Activated T-cell treated with anti-CD3 and anti-CD28 coated beads, Interleukin-2, amount 50 U/mL, for 1 hour (primary cell): Measurements from ENCODE around the gene UBIAD1.
A peak's percentile ranks its signal among the peaks of the same experiment; 100 is the strongest.

Experiments
- DNase-seq: peaks from one replicate; pipeline ENCODE4 v3.0.0-alpha.2; 2020

Gene UBIAD1

DNA sequence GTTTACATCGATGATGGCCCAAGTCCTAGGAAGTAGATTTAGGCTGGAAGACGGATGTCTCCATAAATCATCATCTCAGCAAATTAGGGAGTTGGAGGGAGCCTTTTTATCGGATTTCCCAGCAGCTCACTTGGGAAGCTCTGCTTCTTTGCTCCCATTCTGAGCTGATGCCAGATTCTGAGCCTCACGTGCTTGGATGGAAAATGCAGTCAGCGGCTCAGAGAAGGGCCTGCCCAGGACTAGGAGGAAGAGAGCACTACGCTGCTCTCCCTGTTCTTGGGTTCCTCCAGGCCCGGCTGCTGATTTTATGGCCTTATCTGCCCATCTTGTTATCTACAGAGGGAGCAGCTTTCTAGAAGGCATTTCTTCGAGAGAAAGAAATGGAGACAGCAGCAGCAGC lies 42.0 kb downstream of the UBIAD1 start:
- DNase-seq = no peak

DNA sequence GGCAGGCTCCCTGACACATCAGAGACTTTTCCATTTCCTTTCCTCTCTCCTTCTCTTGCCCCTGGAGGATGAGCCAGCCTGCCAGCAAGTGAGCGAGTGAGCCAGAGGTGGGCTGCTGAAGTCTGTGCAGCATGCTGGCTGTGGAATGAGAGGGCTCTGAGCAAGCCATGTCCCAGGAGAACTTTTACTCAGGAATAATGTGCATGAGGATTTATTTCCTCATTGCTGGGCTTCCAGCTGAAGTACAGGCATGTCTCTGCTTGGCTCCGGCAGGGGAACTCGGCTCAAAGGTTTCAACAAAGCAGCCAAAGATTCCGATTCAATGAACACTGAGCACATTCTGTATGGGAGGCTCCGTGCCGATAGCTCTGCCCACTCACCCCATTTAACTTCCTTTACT lies 43.7 kb downstream of the UBIAD1 start:
- no peak for DNase-seq

DNA sequence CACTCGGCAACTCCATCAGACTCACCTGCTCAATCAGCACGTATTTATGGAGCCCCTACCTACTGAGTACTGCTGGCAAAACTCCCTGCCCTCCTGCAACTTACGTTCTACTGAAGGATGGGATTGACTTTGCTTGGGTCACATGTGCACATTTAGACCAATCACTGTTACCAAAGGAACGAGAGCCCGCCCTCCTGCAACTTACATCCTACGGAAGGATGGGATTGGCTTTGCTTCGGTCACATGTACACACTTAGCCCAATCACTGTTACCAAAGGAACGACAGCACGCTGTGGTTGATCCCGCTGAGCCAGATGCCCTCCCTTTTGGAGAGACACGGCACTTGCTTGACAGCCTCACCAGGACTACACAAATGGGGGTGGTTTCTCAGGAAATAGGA lies 46.0 kb downstream of the UBIAD1 start:
- DNase-seq = no peak

DNA sequence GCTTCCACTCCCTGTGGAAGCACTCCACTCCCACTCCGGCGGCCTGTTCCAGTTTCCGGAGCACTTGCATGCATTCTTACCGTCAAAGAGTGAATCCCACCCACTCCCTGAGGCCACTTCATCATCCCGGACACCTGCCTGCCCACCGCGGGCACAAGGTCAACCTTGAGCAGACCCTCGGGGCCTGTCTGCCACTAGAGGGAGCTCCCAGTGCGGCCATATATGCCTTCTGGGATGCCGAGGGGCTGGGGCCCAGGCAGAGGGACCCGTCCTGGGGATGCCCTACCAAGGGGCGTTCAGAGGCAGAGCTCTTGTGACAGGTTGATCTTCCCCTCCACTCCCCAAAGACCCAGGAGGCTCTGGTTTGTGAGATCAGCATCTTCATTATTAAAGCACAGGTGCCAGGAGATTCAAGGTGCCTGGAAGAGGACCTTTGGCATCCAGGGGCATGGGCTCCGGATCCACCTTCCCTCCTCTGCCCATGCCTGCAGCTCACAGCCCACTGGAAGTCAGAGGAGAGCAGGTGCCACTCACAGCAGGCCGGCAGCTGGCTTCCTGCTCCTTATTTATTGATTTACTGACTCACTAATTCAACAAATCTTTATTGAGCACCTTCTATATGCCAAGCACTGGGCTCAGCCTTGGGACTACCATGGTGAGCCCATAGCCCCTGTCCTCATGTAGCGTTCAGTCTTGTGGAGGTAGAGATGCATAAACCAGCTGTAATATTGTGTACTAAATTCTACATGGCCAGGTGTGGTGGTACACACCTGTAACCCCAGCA lies 47.3 kb downstream of the UBIAD1 start:
- peak; percentile 46 for DNase-seq

DNA sequence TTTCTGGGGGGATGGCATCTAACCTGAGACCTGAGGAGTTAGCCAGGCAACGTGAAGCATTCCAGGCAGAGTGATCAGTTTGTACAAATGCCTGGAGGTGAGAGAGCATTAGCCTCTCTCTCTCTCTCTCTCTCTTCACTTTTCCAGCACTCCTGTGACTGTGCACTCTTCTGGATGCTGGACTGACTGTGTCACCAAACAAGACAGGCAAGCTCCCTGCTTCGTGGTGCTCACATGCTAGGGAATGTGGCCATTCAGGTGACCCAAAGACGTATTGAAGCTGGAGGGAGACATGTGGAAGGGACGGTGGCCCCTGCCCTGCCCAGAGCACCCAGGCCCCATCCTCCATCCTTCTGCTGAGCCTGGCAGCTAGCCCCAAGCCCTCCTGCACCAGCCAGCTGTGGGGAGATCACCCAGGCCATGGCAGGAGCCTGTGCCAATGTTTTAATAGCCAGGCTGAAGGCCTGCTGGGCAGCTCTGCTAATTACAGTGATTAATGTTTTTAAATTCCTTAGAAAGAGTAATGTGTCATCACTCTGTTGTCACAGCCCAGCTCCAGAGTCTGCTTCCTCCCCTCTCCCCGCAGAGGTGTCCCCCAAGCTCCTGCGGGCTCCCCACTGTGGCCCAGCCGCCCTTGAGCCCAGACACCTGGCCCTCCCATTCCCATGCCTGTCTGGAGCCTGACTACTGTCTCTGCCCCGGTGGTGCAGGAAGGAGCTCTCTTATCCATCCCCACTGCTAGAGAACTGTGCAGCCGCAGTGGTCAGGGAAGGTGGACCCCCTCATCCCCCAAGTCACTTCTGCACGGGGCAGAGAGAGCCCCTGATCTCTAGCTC lies 48.9 kb downstream of the UBIAD1 start:
- DNase-seq = no peak

DNA sequence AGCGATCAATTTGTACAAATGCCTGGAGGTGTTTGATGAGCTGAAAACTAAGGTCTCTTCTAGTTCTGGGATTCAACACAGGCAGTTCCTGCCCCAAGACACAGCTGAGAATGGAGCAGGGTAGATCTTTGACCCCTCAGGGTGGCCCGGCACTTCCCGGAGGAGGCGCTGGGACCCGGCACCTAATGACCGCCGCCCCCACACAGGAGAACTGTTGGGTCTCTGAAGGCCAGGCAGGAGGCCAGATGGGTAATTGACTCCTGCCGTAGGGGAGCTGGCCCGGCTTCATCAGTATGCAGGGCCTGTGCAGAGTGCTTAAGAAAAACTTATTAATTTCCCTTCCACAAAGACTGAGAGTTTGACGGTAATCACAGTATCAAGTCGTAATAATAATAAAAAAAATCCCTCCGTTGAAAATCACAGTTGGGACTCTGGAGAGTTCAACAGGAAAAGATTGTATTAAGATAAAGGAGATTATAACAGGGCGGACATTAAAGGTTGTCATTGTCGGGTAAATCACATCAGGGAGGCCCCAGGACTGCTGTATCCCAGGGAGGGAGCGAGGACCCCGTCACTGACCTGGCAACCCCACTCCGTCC lies 51.7 kb downstream of the UBIAD1 start:
- DNase-seq = no peak

DNA sequence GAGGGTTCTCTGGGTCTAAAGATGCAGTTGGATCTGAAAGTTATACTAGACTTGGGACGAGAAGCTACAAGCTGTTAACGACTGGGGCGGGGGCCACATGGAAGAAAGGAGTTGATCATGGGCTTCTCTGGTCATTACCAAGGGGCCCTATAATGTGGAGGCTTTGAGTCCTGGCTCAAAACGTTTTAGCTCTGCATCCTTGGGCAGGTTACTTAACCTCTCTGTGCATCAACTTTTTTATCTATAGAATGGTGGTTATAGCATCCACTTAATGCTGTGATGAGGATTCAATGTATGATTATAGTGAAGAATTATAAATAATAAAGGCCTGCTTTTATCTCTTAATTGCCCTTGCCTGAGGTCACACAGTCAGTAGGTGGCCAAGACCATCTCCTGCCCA lies 53.1 kb downstream of the UBIAD1 start:
- no peak for DNase-seq

DNA sequence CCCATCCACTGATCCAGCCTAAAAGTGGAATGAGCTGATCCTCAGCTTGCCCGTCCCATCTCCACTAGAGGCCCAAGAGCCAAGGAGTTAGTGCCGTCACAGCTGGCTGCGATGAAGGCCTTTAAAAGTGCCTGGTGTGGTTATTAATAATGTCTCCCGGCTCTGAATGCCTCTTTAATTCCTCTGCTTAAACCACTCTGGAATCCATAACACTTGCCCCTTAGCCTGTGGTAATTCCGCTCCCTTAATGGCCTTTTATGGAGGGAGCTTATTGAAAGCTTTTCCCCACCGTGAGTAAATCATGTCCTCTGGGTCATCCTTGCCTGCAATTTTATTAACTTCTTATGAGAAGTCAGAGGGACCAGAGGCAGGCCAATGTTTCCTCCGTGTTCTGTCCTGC lies 55.4 kb downstream of the UBIAD1 start:
- DNase-seq = no peak

DNA sequence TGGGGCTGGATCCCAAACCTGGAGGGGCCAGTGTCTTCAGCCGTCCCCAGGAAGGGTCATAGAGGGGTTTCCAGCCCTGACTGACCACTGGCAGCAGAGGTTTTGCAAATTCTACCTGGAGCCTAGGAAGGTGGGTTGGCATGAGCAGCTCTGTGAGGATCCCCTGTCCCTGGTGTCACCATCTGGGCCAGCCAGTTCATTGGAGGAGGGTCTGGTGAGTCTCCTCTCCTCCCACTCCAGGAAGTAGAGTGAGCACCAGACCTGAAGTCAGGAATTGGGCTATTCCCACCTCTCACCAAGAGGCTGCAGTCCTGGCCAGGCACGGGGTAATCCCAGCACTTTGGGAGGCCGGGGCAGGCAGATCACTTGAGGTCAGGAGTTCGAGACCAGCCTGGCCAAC lies 57.4 kb downstream of the UBIAD1 start:
- no peak for DNase-seq

DNA sequence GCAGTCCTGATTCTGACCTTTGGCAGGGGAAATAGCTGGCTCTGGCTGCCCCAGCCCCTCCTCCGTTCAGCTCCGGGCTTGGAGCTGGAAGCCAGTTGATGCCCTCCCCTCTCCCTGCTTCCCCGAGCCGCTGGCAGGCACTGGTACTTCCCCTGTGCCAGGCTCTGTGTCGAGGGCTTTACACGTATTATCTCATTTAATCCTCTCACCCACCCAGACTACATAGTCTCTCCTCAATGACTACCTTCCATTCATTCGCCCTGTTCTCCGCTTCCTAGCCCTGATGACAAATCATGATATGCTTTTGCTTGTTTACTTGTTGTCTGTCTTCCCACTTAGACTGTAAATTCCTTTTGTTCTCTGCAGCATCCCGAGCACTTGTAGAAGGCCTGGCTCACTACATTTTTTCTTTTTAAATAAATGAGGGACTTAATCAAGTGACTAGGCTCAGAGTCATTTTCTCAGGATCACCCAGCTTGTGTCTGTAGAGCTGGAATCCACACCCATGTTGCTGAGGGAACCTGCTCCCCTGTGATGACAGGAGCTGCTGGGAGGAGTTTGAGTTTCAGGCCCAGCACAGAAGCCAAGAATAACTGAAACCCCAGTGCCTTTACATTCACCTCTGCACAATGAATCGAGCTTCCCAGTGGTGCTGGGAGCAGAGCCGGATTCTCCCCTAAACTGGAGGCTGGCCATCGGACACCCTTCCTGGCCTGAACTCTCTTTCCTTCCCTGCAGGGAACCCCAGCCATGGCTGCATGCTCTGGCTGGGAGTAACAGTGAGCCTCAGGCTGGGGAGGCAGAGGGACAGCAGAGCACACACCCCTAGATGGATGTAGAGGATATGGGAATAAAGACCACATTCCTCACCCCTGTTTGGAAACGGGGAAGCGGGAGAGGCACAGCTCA lies 58.3 kb downstream of the UBIAD1 start:
- DNase-seq = no peak

DNA sequence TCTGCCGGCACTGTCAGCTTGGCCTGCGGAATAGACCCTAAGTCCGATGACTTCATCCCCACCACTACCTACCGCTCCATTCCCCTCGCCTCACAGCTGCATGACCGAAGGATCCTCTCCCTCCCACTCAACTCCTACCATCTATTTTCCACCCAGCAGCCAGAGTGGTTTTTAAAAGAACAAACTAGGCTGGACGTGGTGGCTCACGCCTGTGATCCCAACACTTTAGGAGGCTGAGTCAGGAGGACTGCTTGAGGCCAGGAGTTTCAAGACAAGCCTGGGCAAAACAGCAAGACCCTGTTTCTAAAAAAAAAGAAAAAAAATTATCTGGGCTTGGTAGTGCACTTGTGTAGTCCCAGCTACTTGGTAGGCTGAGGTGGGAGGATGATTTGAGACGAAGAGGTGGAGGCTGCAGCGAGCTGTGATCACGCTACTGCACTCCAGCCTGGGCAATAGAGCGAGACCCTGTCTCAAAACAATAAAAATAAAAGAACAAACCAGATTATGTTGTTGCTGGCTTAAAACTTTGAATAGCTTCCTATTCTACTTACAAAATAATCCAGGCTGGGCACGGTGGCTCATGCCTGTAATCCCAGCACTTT lies 59.0 kb downstream of the UBIAD1 start:
- no peak for DNase-seq

DNA sequence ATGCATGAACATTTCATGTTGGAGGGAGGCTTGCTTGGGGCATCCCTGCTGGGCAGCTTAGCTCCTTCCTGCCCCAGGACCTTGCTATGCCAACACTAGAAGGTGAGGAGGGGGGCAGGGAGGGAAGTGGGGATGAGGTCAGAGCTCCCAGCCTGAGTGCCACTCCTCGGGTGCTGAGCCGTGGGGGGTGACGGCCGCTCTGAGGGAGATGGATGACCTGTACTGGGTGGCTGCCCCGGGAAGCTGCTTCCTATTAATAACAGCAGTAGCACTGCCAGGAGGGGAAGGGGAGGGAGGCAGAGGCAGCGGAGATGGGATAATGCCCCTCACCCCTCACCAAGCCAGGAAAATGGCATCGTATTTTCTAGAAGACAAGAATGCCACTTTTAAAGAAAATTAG lies 60.6 kb downstream of the UBIAD1 start:
- no peak for DNase-seq

DNA sequence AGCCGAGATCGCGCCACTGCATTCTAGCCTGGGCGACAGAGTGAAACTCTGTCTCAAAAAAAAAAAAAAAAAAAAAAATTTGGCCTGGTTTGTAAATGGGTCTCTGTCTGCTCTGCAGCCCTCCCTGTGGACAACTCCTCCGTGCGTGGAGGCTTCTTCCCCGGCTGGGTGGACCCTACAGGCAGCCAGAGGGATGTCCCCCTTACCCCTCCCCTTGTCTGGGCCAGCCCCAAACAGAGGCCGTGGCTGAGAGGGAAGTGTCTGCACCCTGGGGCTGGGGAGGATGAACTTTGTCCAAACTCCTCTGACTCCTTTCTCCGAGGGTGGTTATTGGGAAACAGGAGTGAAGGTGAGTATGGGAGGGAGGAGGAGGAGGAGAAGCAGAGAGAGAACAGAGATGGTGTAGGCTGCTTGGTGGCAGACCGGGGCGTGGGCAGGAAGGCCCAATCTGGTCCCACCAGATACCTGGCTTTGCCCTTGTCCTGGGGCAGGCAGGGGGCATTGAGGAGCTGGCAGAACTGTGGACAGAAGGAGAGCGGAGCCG lies 61.3 kb downstream of the UBIAD1 start:
- no peak for DNase-seq

DNA sequence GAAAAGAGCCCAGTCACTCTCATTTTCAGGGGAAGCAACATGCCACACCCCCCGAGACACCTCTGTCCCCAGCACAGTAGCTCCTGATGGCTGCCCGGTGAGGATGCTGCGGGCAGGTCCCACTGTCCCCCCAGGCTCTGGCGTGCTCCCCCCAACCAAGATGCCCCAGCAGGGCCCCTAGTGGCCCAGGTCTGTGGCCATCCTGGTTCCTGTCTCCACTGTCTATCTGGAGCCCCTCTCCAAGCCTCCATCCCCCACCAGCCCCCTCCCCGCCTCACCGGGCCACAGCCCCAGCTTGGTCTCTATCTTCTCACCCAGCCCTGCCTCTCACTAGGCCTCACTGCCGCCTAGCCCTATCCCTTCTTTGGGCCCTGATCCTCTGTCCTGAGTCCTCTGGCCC lies 61.8 kb downstream of the UBIAD1 start:
- DNase-seq = no peak

DNA sequence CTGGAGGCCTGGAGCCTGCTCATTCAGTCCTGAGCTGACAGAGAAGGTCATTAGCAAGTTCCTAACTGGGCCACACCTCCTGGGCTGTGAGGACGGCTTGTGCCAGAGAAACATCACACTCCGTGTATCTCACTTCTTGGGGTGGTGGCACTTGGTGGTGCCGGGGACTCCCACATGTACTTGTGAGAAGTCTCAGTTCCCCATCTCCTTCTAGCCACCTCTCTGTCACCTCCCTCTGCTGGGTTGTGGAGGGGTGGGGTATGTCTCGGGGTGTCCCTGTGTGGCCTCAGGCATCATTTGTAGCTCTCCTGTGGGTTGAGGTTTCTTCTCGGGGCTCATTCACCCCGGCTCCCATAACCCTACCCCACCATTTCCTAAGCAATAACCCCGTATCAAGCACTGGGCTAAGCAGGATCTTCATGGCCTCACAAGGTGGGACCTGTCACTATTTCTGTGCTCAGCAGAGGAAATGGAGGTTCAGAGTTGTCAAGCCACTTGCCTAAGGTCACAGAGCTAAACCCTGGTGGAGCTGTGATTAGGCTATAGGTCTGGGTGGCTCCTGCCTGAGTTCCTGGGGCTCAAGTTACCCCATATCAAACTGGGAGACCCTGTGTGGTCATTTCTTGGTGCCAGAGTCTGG lies 62.5 kb downstream of the UBIAD1 start:
- DNase-seq = no peak

DNA sequence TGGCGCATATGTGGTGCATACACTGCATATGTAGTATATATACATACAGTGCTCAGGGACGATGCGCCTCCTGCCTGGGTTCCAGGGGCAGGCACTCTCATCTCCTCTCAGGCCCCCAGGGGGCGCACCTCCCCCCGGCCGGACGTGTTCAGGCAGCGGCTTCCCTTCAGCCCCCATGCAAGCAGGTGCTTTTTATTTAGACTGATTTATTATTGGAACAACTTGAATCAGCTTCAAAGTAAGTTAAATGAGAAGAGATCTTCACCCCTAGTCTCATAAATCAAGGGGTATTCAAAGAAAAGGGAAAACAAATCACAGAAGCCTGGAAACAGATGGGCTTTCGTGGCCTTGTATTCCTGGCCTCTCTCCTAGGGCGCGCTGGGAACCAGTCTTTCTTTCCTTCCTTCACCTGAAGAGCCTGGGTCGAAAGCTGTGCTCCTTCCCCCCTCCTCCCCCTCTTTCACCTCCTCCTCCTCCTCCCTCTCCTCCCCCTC lies 64.6 kb downstream of the UBIAD1 start:
- DNase-seq = peak; percentile 72
